DMS53 treated with DMSO at 0.1 percent for 48 hours (cell line): ENCODE results near the gene PRDM15.
A peak's percentile ranks its signal among the peaks of the same experiment; 100 is the strongest.

ENCODE experiments used
- DNase-seq: peaks from one replicate; lab custom pipeline; 2025; ENCODE audit not compliant: unreplicated experiment; lab: John Stamatoyannopoulos, UW

Gene PRDM15

DNA sequence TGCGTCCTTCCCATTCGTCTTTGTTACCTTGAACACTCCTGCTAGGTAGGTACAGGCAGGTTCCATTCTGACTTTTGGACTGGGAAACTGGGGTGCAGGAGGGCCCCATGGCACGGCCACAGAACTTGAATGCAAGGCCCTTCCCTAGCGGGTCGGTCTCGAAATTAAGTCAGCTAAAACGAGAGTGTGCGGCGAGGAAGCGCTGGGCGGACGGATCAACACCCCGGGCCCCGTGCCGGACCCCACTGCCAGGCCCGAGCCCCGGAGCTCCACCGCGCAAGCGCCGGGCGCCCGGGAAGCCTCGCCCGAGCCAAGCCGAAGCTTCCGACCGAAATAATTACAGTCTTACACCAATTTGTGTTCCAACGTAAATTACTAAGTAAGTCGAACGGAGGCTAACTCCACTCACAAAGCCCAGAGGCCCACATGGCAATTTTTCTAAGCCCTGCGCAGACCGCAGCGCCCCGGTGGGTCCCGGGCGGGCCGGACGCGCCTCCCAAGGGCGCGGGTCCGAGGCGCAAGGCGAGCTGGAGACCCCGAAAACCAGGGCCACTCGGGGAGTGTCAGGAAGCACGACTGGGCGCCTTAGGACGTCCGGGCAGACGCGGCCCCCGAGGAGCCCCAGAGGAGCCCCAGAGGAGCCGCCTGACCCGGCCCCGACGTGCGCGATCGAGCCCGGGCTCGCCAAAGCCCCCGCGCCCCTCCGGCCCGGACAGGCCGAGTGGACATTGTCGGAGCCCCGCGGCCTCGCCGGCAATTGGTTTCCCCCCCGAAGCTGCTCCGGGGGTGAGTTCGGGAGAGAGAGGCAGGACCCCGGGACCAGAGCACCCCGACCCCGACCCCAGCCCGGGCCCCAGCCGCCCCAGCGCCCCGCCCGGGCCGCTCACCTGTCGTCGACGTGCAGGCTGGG is 112.9 kb downstream of the PRDM15 start:
- DNase-seq = no peak

- peak; percentile 6 for DNase-seq
Observed at GRCh38 chr21:41765420-41765821, 113.7 kb downstream of the PRDM15 start.

DNA sequence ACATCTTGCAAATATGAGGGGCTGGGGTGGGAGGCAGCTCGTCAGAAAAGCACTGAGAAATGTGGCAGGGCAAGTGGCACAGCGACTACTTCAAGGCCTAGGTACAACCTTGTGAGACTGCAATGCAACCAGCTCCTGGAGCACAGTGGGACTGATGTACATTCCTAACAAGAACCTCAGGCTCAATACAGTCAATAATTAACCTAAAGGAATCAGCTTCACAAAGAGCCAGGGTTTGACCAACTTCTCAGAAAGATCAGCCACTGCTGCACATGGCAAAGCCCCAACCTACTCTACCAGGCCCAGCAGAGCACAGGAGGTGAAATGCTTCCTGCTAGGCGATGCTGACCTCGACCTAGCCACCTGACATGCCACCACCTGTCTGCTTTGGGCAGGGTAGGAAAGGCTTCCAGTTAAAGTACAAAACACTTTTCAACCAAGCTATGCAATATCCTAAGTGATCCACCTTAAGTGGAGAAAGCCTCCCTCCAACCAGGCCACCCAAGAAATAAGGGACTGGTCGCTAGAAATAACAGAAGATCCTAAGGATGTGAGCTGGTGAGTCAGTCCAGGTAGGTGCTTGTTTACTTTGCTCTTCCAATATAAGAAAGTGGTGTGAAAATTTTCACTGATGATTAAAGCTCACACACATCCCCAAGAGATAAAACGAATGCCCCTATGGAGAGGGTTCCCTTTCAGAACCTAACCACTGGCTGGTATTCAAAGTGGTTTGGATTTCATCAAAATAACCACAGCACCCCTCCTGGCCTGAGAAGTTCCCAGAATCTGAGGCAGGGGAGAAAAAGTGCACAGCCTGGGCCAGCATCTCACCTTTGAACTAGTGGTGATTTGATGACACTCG is 114.4 kb downstream of the PRDM15 start:
- peak; percentile 23 for DNase-seq

DNA sequence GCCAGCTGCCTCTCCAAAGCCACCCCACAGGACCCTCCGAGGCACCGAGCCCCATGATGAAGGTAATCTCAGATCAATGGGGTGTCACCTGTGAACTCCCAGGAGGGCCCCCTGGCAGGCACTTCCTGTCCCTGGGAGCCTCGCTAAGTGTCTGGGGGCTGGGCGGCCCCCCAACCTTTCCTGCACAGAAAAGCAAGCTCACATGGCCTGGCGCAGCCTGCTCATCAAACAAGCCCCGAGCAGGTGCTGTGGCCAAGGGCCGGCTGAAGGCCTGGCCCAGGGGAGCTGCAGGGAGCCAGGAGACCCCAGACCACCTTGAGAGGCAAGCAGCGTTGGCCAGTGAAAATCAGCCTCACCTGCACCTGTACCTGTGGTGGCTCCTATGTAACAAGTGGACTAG is 115.1 kb downstream of the PRDM15 start:
- no peak for DNase-seq

DNA sequence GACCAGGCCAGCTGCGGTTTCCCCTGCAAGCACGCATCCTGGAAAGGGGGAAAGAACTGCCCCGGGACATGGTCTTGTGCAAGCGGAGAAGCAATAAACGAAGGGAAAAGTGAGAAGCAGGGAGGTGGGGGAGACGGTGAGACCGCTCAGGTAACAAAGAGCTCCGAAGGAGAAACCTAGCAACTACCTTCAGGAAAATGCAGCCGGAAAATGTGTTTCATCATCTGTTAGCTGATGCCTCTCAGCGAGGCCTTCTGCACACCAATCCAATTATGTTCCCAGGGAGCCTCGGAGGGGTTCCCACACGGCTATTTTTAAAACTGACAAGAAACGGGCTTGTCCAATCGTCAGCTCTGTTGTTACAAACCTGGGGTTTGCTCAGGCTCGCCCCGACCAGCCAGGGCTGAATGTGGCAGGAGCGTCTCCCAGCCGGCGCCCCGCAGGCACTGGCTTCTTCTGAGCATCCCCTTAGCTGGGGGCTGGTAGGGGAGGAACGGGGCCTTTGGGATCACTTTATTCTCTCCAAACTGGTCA is 115.7 kb downstream of the PRDM15 start:
- no peak for DNase-seq

DNA sequence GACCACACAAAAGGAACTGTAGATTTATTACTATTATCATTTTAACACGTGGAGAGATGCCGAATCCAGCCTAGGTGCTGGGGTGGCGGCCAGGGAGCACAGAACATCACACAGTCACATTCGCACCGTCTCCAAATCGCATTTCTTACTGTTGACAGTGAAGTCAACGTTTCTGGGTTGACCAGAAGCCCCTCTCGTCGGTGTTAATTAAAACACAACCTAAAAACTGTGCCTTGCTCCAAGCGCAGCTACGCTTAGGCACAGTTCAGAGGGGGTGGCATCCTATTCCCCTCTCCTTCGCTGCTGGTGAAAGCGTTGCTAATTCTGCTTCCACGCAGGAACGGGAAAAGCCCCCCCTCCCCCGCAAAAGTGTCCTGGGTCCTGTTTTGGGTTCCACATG is 116.4 kb downstream of the PRDM15 start:
- DNase-seq = no peak

DNA sequence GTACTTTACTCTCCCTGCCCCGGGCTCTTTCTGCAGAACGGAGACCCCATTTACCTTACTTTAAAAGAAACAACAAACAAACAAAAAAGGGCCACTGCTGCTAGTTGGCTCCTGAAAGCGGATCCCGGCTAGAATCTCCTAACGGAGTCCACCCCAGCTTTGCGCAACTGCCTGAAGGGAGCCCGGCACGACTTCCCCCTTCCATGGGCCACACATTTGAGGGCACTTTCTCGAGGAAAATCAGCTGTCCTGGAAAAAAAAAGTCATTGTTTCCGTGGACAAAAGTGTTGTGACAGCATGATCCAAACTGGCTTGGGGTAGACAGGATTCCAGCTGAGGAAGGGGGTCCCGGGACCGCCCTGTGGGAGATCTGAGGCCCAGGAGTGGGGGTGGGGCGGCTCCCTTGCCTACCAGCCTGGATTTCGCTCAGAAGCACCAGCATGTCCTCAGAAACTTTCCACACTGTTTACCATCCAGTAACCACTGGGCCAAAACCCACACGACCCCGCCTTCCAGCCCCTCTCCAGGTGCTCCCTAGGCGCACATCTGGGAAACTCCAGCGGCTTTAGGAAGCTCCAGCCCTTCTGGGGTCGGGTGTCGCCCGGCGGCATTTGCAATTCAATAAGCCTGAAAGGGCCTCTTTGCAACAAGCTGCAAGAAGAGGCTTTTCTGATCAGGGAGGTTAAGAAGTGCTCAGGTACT is 117.1 kb downstream of the PRDM15 start:
- no peak for DNase-seq

DNA sequence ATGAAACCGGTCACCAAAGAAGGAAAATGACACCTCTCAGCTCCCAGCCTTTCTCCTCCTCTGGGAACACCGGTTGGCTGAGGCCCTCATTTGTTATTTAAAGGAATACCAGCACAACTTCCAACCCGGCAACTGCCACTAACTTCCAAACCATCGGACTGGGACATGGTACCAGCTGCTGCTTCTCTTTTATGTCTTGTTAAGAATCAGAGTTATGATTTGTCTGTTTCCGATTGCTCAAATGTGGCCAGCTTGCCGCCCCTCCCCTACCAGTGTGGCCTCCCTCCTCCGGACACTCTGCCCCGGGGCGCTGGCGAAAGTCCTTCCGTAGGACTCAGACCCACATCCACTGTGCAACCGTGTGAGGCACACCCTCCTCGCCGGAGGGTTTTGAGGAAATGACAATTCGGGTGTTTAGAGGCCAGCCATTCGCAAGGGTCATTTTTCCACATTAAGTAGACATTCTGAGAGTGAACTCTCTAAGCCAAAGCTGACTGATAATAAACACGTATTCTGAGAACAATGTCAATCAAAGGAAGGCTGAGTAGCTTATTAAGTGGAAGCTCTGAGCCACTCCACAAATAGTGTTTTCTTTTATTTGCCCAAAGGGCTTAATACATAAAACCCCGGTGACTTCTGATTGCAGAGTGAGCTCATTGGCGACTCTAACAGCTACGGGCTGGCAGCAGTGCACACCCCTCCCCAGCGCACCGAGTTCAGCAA is 117.8 kb downstream of the PRDM15 start:
- no peak for DNase-seq

- DNase-seq = no peak
Observed at GRCh38 chr21:41760411-41760810, 118.7 kb downstream of the PRDM15 start.

- no peak for DNase-seq
Observed at GRCh38 chr21:41759926-41760325, 119.2 kb downstream of the PRDM15 start.

GRCh38 chr21:41759214-41759840 is 119.8 kb downstream of the PRDM15 start:
- DNase-seq = no peak

- DNase-seq = no peak
Observed at GRCh38 chr21:41758550-41758949, 120.6 kb downstream of the PRDM15 start.

- no peak for DNase-seq
Observed at GRCh38 chr21:41755934-41756773, 123.0 kb downstream of the PRDM15 start.

DNA sequence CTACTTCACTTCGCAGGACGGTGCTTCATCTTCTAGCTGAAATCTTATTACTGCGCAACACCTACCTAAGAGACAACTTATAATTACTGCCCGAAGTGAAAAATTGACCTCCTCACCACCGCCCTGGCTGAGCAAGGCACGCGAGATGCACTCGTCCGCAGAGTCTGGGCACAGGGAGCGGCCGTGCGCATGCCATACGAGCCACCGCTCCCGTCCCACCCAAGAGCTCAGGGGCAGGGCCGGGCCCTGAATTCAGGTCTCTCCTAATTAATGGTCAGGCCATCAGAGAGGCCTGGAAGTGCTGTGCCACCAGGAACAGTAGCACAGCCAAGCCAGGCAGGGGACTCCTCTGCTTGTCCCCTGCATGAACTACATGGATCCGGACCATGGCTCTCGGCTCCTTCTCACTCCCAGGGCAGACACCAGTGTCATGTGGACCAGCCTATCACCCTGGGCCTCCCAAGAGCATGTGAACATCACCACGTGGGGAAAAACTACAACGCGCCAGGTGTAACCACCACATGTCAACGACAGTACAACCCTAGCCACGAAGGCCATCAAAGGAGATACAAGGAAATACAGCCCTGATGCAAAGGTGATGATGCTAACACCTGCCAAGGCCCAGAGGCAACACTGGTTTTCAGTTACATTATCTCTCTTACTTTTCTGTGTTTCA is 123.7 kb downstream of the PRDM15 start:
- no peak for DNase-seq

- no peak for DNase-seq
Observed at GRCh38 chr21:41754479-41754891, 124.7 kb downstream of the PRDM15 start.

DNA sequence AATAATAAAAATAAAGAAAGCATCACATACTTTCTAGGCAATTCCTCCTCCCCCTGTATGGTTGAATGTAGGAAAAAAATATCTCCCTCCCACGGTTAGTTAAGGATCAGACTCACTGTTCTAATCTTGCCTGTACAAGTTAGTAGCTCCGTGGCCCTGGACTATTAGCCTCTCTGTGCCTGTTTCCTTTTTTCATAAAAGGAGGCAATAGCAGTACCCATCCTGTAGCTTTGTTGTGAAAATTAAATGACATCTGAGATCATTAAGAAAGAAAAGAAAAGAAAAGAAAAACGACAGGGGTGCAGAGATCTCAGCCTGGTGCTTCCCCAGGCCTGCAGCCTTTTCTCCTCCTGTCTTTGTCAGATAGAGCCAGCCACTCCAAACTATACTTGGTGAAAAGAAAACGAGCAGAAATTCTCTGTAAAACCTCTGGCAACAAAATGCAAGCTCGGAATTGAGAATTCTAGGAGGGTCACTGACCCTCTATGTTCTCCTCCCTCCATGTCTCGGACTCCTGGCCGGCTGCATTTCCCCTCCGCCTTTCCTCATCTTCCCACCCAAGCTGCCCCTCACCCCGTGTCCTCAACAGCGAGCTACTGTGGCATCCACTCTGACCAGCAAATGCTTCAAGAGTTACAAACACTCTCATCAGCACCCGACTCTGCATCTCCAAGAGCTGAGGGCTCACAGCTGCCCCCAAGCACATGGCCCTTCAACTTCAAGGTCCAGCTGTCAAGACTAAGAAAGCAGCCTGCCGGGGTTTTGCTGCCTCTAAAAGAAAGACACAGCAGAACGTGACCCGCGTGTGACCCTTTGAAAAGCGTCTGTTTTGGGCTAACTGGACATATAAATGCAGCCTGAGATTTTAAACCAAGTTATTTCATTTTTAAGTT is 125.9 kb downstream of the PRDM15 start:
- DNase-seq = no peak

DNA sequence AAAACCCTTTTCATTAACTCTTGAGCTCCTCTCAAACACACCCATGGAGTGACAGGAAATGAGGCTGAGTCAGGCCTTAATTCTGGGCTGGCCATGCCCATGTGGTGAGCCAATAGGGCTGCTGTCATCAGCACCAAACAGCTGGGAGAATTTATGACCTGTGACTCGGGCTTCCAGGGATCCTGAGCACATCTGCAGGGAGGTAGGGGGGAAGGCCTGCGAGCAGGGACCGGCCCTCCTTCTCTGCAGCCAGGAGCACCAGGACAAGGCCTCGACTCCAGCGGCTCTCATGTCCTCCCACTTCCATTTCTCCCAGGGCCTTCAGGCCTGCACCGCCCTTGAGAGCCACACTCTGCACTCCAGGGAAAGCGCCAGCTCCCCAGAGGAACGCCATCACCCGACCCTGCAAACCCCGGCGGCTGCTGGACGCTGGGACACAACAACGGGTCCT is 126.9 kb downstream of the PRDM15 start:
- no peak for DNase-seq
